Measurements from ENCODE around the gene CACNA1C. TPM values are rescaled to one million over a fixed set of nuclear protein-coding genes. Genes with fewer than 3 reads are reported as not detected.

The CACNA1C gene
- total RNA-seq, 1 donor from 2014 or later, result 102 TPM

DNA sequence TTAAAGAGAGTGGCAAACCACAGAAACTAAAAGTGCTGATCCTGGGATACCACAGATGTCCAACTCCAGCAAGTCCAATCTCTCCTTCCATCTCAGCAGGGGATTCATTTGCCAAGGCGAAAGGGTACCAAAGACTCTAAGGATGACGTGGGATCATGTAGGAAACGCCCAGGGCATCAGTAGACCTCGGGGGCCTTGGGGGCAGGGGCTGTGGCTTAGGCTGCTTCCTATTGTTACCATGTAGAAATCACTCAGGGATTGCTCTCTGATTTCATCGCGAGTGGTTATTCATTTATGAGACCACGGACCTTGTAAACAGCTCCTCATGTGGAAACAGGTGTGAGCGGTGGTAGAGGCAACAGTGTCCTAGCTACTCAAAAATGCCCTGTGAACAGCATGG is 592.7 kb downstream of the CACNA1C start:
- Histone ChIP-seq H3K27me3 (no peaks in the 10 kb centered on the region), H3K27ac (no peak overlapping the region), H3K36me3 (peaks cover 0 to 12% of the 10 kb centered on the region in 2 donors), H3K4me3 (no peak overlapping the region), H3K4me1 (peaks cover 5 to 6% of the 10 kb centered on the region in 2 donors), H3K9me3 (no peaks in the 10 kb centered on the region)
- intact Hi-C loops (cut with DNase I), result no loop called here
- TF ChIP-seq, protein P1, sequence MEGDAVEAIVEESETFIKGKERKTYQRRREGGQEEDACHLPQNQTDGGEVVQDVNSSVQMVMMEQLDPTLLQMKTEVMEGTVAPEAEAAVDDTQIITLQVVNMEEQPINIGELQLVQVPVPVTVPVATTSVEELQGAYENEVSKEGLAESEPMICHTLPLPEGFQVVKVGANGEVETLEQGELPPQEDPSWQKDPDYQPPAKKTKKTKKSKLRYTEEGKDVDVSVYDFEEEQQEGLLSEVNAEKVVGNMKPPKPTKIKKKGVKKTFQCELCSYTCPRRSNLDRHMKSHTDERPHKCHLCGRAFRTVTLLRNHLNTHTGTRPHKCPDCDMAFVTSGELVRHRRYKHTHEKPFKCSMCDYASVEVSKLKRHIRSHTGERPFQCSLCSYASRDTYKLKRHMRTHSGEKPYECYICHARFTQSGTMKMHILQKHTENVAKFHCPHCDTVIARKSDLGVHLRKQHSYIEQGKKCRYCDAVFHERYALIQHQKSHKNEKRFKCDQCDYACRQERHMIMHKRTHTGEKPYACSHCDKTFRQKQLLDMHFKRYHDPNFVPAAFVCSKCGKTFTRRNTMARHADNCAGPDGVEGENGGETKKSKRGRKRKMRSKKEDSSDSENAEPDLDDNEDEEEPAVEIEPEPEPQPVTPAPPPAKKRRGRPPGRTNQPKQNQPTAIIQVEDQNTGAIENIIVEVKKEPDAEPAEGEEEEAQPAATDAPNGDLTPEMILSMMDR (IDR thresholded peaks at IDR 0.05), result no peak
- no peak for DNase-seq (ENCODE audit: low spot score in 2 of 2)

DNA sequence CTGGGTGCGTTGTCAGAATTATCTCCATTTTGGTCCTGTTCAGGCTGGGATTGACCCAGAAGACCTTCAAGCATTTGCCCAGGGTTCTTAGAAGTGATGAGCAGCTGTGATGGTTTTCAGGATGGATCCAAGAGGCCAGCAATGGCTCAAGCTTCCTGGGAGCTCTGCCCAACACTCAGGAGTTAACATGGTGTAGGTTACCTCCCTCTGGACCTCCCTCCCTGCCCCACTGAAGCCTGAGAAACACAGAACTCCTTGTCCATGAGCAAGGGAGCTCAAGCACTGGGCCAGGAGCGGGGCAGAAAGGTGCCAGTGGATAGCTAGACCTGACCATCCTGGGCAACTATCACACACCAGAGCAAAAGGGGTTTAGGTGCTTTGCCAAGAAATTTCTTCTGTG is 593.6 kb downstream of the CACNA1C start:
- TF ChIP-seq, protein P1 (IDR thresholded peaks at IDR 0.05), result no peak
- Histone ChIP-seq H3K4me1 (no peaks in the 10 kb centered on the region), H3K36me3 (peaks cover 3 to 14% of the 10 kb centered on the region in 2 donors), H3K27ac (no peak overlapping the region), H3K9me3 (no peaks in the 10 kb centered on the region), H3K4me3 (no peak overlapping the region), H3K27me3 (no peaks in the 10 kb centered on the region)
- peak in 1 of 2 donors; percentile 35 for DNase-seq (ENCODE audit: low spot score in 2 of 2)
- intact Hi-C loops (cut with DNase I), result no loop called here

DNA sequence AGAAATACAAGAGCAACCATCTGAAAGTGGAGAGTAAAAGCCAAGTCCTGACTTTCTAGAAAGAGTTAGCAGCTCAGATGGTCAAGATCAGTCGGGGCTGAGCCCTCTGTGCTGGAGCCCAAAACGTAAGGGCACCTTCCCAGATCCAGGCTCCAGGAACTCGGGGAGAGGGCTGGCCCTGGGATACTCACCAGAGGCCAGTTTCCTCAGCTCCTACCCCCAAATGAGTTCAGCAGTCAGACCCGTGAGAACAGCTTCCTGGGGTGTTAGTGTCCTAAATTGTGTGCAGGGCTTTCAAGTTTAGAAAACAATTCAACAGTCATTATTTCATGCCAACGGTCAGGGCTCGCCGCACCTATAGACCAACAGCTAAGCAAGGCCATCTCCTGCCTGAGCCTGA is 594.4 kb downstream of the CACNA1C start:
- TF ChIP-seq, protein P1 (IDR thresholded peaks at IDR 0.05), result no peak

DNA sequence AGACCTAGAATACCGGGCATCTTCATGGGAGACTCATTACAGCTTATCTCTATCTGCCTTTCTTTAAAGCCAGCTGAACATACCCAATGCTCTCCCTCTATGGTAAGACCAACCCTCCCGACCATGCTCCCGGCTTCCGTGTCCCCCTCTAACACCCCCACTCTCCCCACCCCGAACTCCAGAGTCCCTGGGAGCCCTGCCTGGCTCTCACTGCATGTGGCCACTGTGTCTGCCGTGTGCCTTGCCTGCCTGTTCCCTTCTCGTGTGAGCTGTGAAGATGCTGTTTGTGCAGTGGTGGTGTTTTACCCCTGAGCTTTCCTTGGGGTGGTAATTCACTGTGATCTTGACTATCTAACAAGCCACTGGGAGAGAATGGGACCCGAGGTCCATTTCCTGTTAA is 595.6 kb downstream of the CACNA1C start:
- intact Hi-C loops (cut with DNase I), result no loop called here
- Histone ChIP-seq H3K27me3 (no peaks in the 10 kb centered on the region), H3K4me3 (no peak overlapping the region), H3K9me3 (no peaks in the 10 kb centered on the region), H3K36me3 (peaks cover 18 to 31% of the 10 kb centered on the region in 2 donors), H3K27ac (no peak overlapping the region), H3K4me1 (no peaks in the 10 kb centered on the region)
- TF ChIP-seq, protein P1 (IDR thresholded peaks at IDR 0.05), result no peak
- no peak for DNase-seq (ENCODE audit: low spot score in 2 of 2)

More for the DNA sequence above, 594.4 kb downstream of the CACNA1C start:
- intact Hi-C loops (cut with DNase I), result no loop called here
- Histone ChIP-seq H3K4me1 (no peaks in the 10 kb centered on the region), H3K9me3 (no peaks in the 10 kb centered on the region), H3K36me3 (peaks cover 12 to 23% of the 10 kb centered on the region in 2 donors), H3K4me3 (no peak overlapping the region), H3K27ac (no peak overlapping the region), H3K27me3 (no peaks in the 10 kb centered on the region)
- DNase-seq (ENCODE audit: low spot score in 2 of 2), result peak in 1 of 2 donors; percentile 54

DNA sequence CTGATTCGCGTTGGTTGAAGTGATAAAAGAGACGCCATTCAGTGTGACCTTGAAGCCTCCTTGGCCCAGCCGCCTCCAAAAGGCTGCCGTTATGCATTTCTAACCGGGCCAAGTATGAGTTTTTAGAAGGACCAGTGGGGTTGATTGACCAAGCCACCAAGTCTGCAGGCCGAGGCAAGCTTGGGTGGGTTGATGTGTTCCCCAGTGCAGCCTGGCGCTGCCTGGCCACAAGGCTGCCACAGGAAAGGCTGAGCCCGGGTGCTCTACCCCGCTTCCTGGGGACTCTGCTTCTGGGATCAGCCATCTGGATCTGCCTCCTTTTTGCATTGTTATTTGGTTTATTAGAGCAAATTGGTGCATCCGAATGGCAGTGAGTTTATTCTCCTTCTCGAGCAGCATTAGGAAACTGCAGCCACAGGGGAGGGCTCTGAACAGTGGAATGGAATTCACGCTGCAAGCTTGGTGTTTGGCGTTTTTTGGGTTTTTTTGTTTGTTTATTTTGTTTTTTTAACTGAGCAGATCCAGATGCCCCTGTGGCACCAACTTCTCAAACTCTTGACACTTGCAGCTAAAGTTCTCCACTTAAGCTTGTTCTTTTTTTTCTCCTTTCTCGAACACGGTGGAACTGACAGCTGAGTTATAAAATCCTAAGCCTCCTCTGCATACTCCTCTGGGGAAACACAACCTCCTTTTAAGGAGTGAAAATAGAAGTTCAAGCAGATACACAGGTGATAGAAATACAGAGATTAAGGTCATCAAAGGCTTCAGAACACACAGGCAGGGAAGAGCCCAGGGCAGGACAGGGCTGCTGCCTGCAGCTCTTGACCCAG is 596.6 kb downstream of the CACNA1C start:
- H3K27me3 ChIP-seq, result no peaks in the 10 kb centered on the region
- intact Hi-C loops (cut with DNase I), result no loop called here
- TF ChIP-seq, protein P1 (IDR thresholded peaks at IDR 0.05), result no peak
- H3K27ac ChIP-seq, result no peak overlapping the region
- no peak overlapping the region for H3K4me3 ChIP-seq
- no peaks in the 10 kb centered on the region for H3K4me1 ChIP-seq
- H3K36me3 ChIP-seq, result peaks cover 23 to 32% of the 10 kb centered on the region in 2 donors
- H3K9me3 ChIP-seq, result no peaks in the 10 kb centered on the region
- peak in 1 of 2 donors; percentile 27 for DNase-seq (ENCODE audit: low spot score in 2 of 2)
